B cell (primary cell): ENCODE measurements around the gene VPS33A. TPM values are rescaled to one million over a fixed set of nuclear protein-coding genes. Genes with fewer than 3 reads are reported as not detected.
"Not testable (repeated sequence)": the region's sequence is repeated elsewhere in the genome, so short reads cannot be mapped to it uniquely, and the experiment has no call there.

Experiments used
- ATAC-seq: fragments of 200-7000 bp; cut with Tn5 transposase; one replicate; pipeline ENCODE4 v1.10.0; 2021; ENCODE audit warnings: low read depth, mild to moderate bottlenecking, moderate number of reproducible peaks, moderate library complexity
- CTCF ChIA-PET: fragments of 350-600 bp; sonication (Branson Sonifier 250); formaldehyde crosslinking; loops from one replicate; lab custom pipeline; 2021; ENCODE audit warnings: antibody characterized with exemption, inconsistent platforms; lab: Charles Lee
- POLR2A ChIA-PET: fragments of 350-600 bp; sonication (Branson Sonifier 250); formaldehyde crosslinking; loops from one replicate; lab custom pipeline; 2021; ENCODE audit warnings: antibody characterized with exemption; lab: Charles Lee
- DNase-seq: peaks from one replicate; pipeline ENCODE4 v3.0.0; 2013
- H2AFZ ChIP-seq: 2 replicates; pipeline ENCODE4 v1.6.1; 2012; ENCODE audit warnings: mild to moderate bottlenecking, low read depth, low read length; ENCODE audit not compliant: insufficient read depth, poor library complexity, severe bottlenecking
- H3K27ac ChIP-seq, 2 donors: 1 replicate in 1 of 2; 2 replicates in 1 of 2; pipeline ENCODE4 v1.5.1; 2012 to 2013; ENCODE audit warnings: low read length in 2 of 2, mild to moderate bottlenecking in 2 of 2, moderate library complexity in 1 of 2
- H3K27me3 ChIP-seq, 4 experiments: fragments of 200-600 bp in 1 of 4; sonication (generic) in 1 of 4; replicated peaks in 1 of 4; 1 replicate in 2 of 4; 2 replicates in 2 of 4; pipeline versions ENCODE4 v1.6.1 to v1.7.0; 2013 to 2016; ENCODE audit warnings: low read length in 3 of 4, mild to moderate bottlenecking in 2 of 4, mixed read lengths in 1 of 4, moderate library complexity in 1 of 4; ENCODE audit not compliant: insufficient read depth in 4 of 4, control insufficient read depth in 3 of 4; ENCODE audit errors: control extremely low read depth in 1 of 4
- H3K36me3 ChIP-seq, 2 experiments: replicated peaks in 1 of 2; 1 replicate in 1 of 2; 2 replicates in 1 of 2; pipeline versions ENCODE4 v1.6.1 to v1.7.1; 2013; ENCODE audit warnings: low read length in 1 of 2; ENCODE audit not compliant: insufficient read depth in 2 of 2, control insufficient read depth in 1 of 2; ENCODE audit errors: control extremely low read depth in 1 of 2, extremely low read depth in 1 of 2
- H3K4me1 ChIP-seq, 2 donors: fragments of 200-600 bp in 1 of 2; sonication (generic) in 1 of 2; 1 replicate in 1 of 2; 2 replicates in 1 of 2; pipeline versions ENCODE4 v1.5.1 to v1.6.1; 2013 to 2017; ENCODE audit warnings: low read length in 2 of 2; ENCODE audit not compliant: control insufficient read depth in 2 of 2, insufficient read depth in 2 of 2
- H3K4me2 ChIP-seq: replicated peaks from 2 replicates; pipeline ENCODE3; 2012; ENCODE audit warnings: mild to moderate bottlenecking, low read depth, low read length; ENCODE audit not compliant: poor library complexity, severe bottlenecking
- H3K4me3 ChIP-seq, 5 experiments: fragments of 200-600 bp in 1 of 5; sonication (generic) in 1 of 5; 1 replicate in 3 of 5; 2 replicates in 2 of 5; pipeline versions ENCODE4 v1.5.1 to v1.7.0; 2011 to 2016; ENCODE audit warnings: low read length in 4 of 5, mild to moderate bottlenecking in 4 of 5, low read depth in 2 of 5, control low read depth in 1 of 5, moderate library complexity in 1 of 5; ENCODE audit not compliant: insufficient read depth in 1 of 5; ENCODE audit errors: control extremely low read depth in 1 of 5, extremely low read depth in 1 of 5
- H3K79me2 ChIP-seq: fragments of 200-600 bp; sonication (generic); one replicate; pipeline ENCODE4 v1.6.0; 2016; ENCODE audit warnings: low read length; ENCODE audit not compliant: control insufficient read depth, insufficient read depth
- H3K9ac ChIP-seq: fragments of 200-600 bp; sonication (generic); 2 replicates; pipeline ENCODE4 v1.6.1; 2017; ENCODE audit warnings: mild to moderate bottlenecking, low read length, moderate library complexity
- H3K9me3 ChIP-seq, 3 donors: one replicate each; pipeline versions ENCODE4 v1.6.1 to v1.7.1; 2013; ENCODE audit warnings: low read length in 2 of 3; ENCODE audit not compliant: control insufficient read depth in 2 of 3, insufficient read depth in 1 of 3; ENCODE audit errors: control extremely low read depth in 1 of 3
- H4K20me1 ChIP-seq: 2 replicates; pipeline ENCODE4 v1.6.0; 2012; ENCODE audit warnings: mild to moderate bottlenecking, low read length; ENCODE audit not compliant: insufficient read depth, control insufficient read depth, poor library complexity, severe bottlenecking
- H3K27ac Mint-ChIP-seq: one replicate; pipeline ENCODE4 v1.8.0; 2021; ENCODE audit warnings: mixed read lengths
- H3K27me3 Mint-ChIP-seq: one replicate; pipeline ENCODE4 v1.8.0; 2021; ENCODE audit warnings: mixed read lengths
- H3K4me1 Mint-ChIP-seq: one replicate; pipeline ENCODE4 v1.8.0; 2021; ENCODE audit warnings: mixed read lengths
- H3K4me3 Mint-ChIP-seq: one replicate; pipeline ENCODE4 v1.8.0; 2021; ENCODE audit warnings: mixed read lengths
- H3K9me3 Mint-ChIP-seq: one replicate; pipeline ENCODE4 v1.8.0; 2022; ENCODE audit warnings: mixed read lengths; ENCODE audit not compliant: insufficient read depth
- WGBS: methylation state at CpG from one replicate; pipeline ENCODE4 v1.1.5; 2013; ENCODE audit warnings: missing lambda C conversion rate; ENCODE audit not compliant: insufficient coverage; 5-methylcytosine and 5-hydroxymethylcytosine counted together
- intact Hi-C: fragments of 100-400 bp; cut with micrococcal nuclease; formaldehyde crosslinking; loops from one replicate; pipeline ENCODE4 v1.10.0; 2022
- polyA plus RNA-seq: library from polyadenylated mRNA; depleted of rRNA; stranded (reverse); fragments of >200 nt; gene quantifications from 2 replicates; pipeline ENCODE4 v1.2.3, GENCODE V29; 2012
- total RNA-seq, 2 donors: library from RNA; stranded (reverse); fragments of 120-200 nt in 1 of 2; gene quantifications; 1 replicate in 1 of 2; 2 replicates in 1 of 2; pipeline versions ENCODE4 v1.2.3 to v1.2.4, GENCODE V29; 2013 to 2022

Gene VPS33A
- total and polyA plus RNA-seq, 2 donors (not counting 1 experiment from before 2014, with no cell fraction given) = 11.1 to 34.9 TPM

- Histone ChIP-seq H3K79me2 (peaks cover 27% of the 10 kb centered on the region), H3K36me3 (peaks cover 8 to 70% of the 10 kb centered on the region in 2 experiments), H4K20me1 (peaks cover 14% of the 10 kb centered on the region)
- H3K9me3 ChIP-seq, POLR2A ChIA-PET, H3K27me3 ChIP-seq, CTCF ChIA-PET, H3K27ac Mint-ChIP-seq, H3K4me3 ChIP-seq, DNase-seq, H3K27me3 Mint-ChIP-seq, H3K9me3 Mint-ChIP-seq, intact Hi-C loops, H2AFZ ChIP-seq, ATAC-seq, H3K4me1 ChIP-seq, H3K27ac ChIP-seq, H3K4me3 Mint-ChIP-seq, H3K4me1 Mint-ChIP-seq, H3K9ac ChIP-seq, H3K4me2 ChIP-seq: not testable (repeated sequence)
- WGBS = no CpG with 5 or more reads among the region's 4 CpGs
These were observed 7.4 kb downstream of the VPS33A start for GRCh38 chr12:122258939-122259338.

GRCh38 chr12:122258462-122258861, 7.8 kb downstream of the VPS33A start:
- H3K9me3 ChIP-seq, H3K4me3 Mint-ChIP-seq, H3K9me3 Mint-ChIP-seq, H3K27me3 ChIP-seq, H3K4me2 ChIP-seq, H3K4me1 ChIP-seq, ATAC-seq, H3K4me1 Mint-ChIP-seq, intact Hi-C loops, DNase-seq, H2AFZ ChIP-seq, POLR2A ChIA-PET, H3K27ac ChIP-seq, H3K27me3 Mint-ChIP-seq, H3K9ac ChIP-seq, H3K4me3 ChIP-seq, CTCF ChIA-PET, H3K27ac Mint-ChIP-seq: not testable (repeated sequence)
- WGBS = 100% methylated on average over 2 of the region's 4 CpGs
- Histone ChIP-seq H4K20me1 (peaks cover 19% of the 10 kb centered on the region), H3K79me2 (peaks cover 31% of the 10 kb centered on the region), H3K36me3 (peaks cover 5 to 68% of the 10 kb centered on the region in 2 experiments)
